ENCODE data around the gene RABGGTA. TPM values are rescaled to one million over a fixed set of nuclear protein-coding genes. Genes with fewer than 3 reads are reported as not detected.

Gene RABGGTA
- total RNA-seq, 1 experiment from 2014 or later, result 25.6 TPM

GRCh38 chr14:24314377-24315193, 43.2 kb upstream of the RABGGTA start:
- Histone ChIP-seq H3K79me2 (ENCODE audit: insufficient read depth, low read length) (no peaks in the 10 kb centered on the region), H3K18ac (ENCODE audit: insufficient read length, low read depth, low read length) (no peak overlapping the region), H3K27me3 (ENCODE audit: insufficient read depth, low read length) (peaks cover 2% of the 10 kb centered on the region; the same call in 1 of the 2 replicates), H4K8ac (replicated peaks; ENCODE audit: insufficient read length, low read depth, low read length) (no peak overlapping the region), H3K27ac (ENCODE audit: insufficient read length, low read depth, low read length) (no peak overlapping the region), H3K9me3 (ENCODE audit: control insufficient read depth, low read depth, low read length) (no peaks in the 10 kb centered on the region), H2AK5ac (ENCODE audit: insufficient read length, low read length) (no peak overlapping the region), H3K4me1 (ENCODE audit: insufficient read depth, low read length) (no peaks in the 10 kb centered on the region), H4K20me1 (ENCODE audit: control insufficient read depth, insufficient read depth, insufficient read length) (no peaks in the 10 kb centered on the region), H3K4me2 (ENCODE audit: insufficient read depth, insufficient read length, low read length) (no peak overlapping the region), H2BK12ac (ENCODE audit: insufficient read length, low read depth, low read length) (no peak overlapping the region), H3K4ac (ENCODE audit: low read depth, low read length) (no peak overlapping the region), H3K79me1 (ENCODE audit: insufficient read depth, low read depth, low read length, poor library complexity, severe bottlenecking) (no peaks in the 10 kb centered on the region), H3K14ac (ENCODE audit: insufficient read depth, low read length) (no peak overlapping the region), H2BK20ac (ENCODE audit: low read depth, low read length, poor library complexity, severe bottlenecking) (no peak overlapping the region), H4K91ac (ENCODE audit: insufficient read length, low read depth, low read length) (no peak overlapping the region), H3T11ph (ENCODE audit: low read length) (no peak overlapping the region), H3K56ac (ENCODE audit: insufficient read length, low read depth, low read length) (no peak overlapping the region), H2BK15ac (ENCODE audit: low read depth, low read length) (no peak overlapping the region), H3K9ac (ENCODE audit: extremely low read depth, insufficient read length, low read length) (no peak overlapping the region), H3K23me2 (ENCODE audit: insufficient read length, low read depth, low read length, poor library complexity, severe bottlenecking) (no peaks in the 10 kb centered on the region), H2BK120ac (ENCODE audit: low read depth, low read length, poor library complexity, severe bottlenecking) (no peak overlapping the region), H4K5ac (ENCODE audit: insufficient read length, low read depth, low read length) (no peak overlapping the region), H2AFZ (ENCODE audit: low read length) (no peak overlapping the region), H3K23ac (ENCODE audit: insufficient read length, low read depth, low read length) (no peak overlapping the region), H2BK5ac (ENCODE audit: insufficient read length, low read length) (no peak overlapping the region)
- H3K4me3 Mint-ChIP-seq, result no peak overlapping the region
- no CpG with 5 or more reads among the region's 5 CpGs for WGBS (ENCODE audit: extremely low coverage, insufficient read length, low lambda C conversion rate)
- no peaks in the 10 kb centered on the region for H3K4me1 Mint-ChIP-seq
- H3K27me3 Mint-ChIP-seq (ENCODE audit: low read depth), result peaks cover 37% of the 10 kb centered on the region
- no peak overlapping the region for H3K27ac Mint-ChIP-seq
- no peak for DNase-seq
- no peaks in the 10 kb centered on the region for H3K9me3 Mint-ChIP-seq
- no peak for TF ChIP-seq CTCF (conservative IDR thresholded peaks at IDR 0.05)
- H3K36me3 Mint-ChIP-seq (ENCODE audit: insufficient read depth in 1 of 3, low read depth in 3 of 3), result peaks cover 3 to 9% (median 5%) of the 10 kb centered on the region in 3 experiments; a peak in 5 of 7 replicates

Data from H9 (cell line).